Heart left ventricle (tissue), 16 donors: ENCODE measurements around the gene HIPK2. TPM values are rescaled to one million over a fixed set of nuclear protein-coding genes. Genes with fewer than 3 reads are reported as not detected.

ENCODE experiments used
- ATAC-seq, 4 donors: fragments of 200-7000 bp; cut with Tn5 transposase; one replicate each; pipeline ENCODE4 v1.9.1; 2020 to 2022; ENCODE audit warnings: moderate library complexity in 4 of 4, mild to moderate bottlenecking in 3 of 4, moderate number of reproducible peaks in 1 of 4
- DNase-seq, 5 donors: peaks; one replicate each; pipeline ENCODE4 v3.0.0-alpha.2; 2020
- H3K27ac ChIP-seq, 12 donors: fragments of 200-600 bp; sonication (generic) in 4 of 12; one replicate each; pipeline versions ENCODE4 v1.5.0 to v1.8.0; 2016 to 2022; ENCODE audit warnings: mild to moderate bottlenecking in 2 of 12
- H3K27me3 ChIP-seq, 9 donors: fragments of 200-600 bp; sonication (generic) in 2 of 9; one replicate each; pipeline versions ENCODE4 v1.5.1 to v1.8.0; 2016 to 2022; ENCODE audit warnings: mild to moderate bottlenecking in 3 of 9
- H3K36me3 ChIP-seq, 9 donors: fragments of 200-600 bp; sonication (generic) in 2 of 9; one replicate each; pipeline versions ENCODE4 v1.5.0 to v1.8.0; 2018 to 2022; ENCODE audit warnings: mild to moderate bottlenecking in 2 of 9
- H3K4me1 ChIP-seq, 12 donors: fragments of 200-600 bp; sonication (generic) in 4 of 12; one replicate each; pipeline versions ENCODE4 v1.5.0 to v1.8.0; 2016 to 2022; ENCODE audit warnings: mild to moderate bottlenecking in 3 of 12
- H3K4me3 ChIP-seq, 12 donors: fragments of 200-600 bp; sonication (generic) in 4 of 12; one replicate each; pipeline versions ENCODE4 v1.5.0 to v1.8.0; 2017 to 2022; ENCODE audit warnings: mild to moderate bottlenecking in 9 of 12, moderate library complexity in 4 of 12
- H3K9me3 ChIP-seq, 12 donors: fragments of 200-600 bp; sonication (generic) in 4 of 12; one replicate each; pipeline versions ENCODE4 v1.5.0 to v1.8.0; 2016 to 2022; ENCODE audit warnings: mild to moderate bottlenecking in 1 of 12
- POLR2A ChIP-seq, 2 donors: fragments of 450-650 bp; IDR thresholded peaks; one replicate each; pipeline ENCODE4 v1.6.1; 2017; ENCODE audit warnings: antibody characterized with exemption in 2 of 2, mild to moderate bottlenecking in 2 of 2, moderate library complexity in 2 of 2
- WGBS, 4 donors: extraction: QIAGEN DNeasy Blood & Tissue Kit in 2 of 4; methylation state at CpG; one replicate each; pipeline versions ENCODE4 v1.1.5 to v1.1.7; 2013 to 2018; 5-methylcytosine and 5-hydroxymethylcytosine counted together
- intact Hi-C, 10 donors: fragments of 100-400 bp; cut with DNase I; formaldehyde crosslinking; loops; one replicate each; pipeline versions ENCODE4 v1.11.1 to v1.14.2; 2022
- polyA plus RNA-seq, 2 donors: library from polyadenylated mRNA; stranded (reverse); fragments of 200-250 nt; gene quantifications; one replicate each; pipeline ENCODE4 v1.2.3, GENCODE V29; 2013
- total RNA-seq, 9 donors: library from RNA; depleted of rRNA in 2 of 9; stranded (reverse); fragments of >200 nt in 2 of 9; fragmentation: NEBNext Ultra II Directional in 3 of 9; extraction: Animal tissue kit (Norgen Biotek cat#: 25700) in 3 of 9; gene quantifications; one replicate each; pipeline versions ENCODE4 v1.1.0 to v1.2.4, GENCODE V29; 2016 to 2023
- TF ChIP-seq, protein P1 (sequence below), 12 donors: fragments of 200-600 bp; sonication (generic) in 4 of 12; IDR thresholded peaks; one replicate each; pipeline versions ENCODE4 v1.5.0 to v1.8.0; 2018 to 2022; ENCODE audit warnings: antibody characterized with exemption in 12 of 12, mild to moderate bottlenecking in 5 of 12
- donor health status: ischemic (EF 13 %, LVEDD 7.1; RV severe dilation, severe dysfunction).
- donor health status: healthy with polysubstance abuse.
- donor health status: DM: no; HTN: yes; CAD: no.
- donor health status: DM: no; HTN: no; CAD: no.
- donor health status: ischemic (EF 25% LVEDD 6.9; RV normal size, moderate dysfunction).
- donor health status: ischemic (EF 25% LVEDD 5.7; RV mildly dilated, moderate dysfunction).
- donor health status: healthy.
- donor health status: DM: yes; HTN: yes; CAD: no.
- donor health status: ischemic (EF 35%, LVEDD 5.7; RV mildly dilated, moderate dysfunction).
- donor health status: nonischemic (EF 11% LVEDD 7.7; RV severe dilation, severe dysfunction).
- donor health status: DM: yes; HTN: yes; CAD: no.
- donor health status: PGD.
- donor health status: ischemic (EF 29% LVEDD 5.4; RV normal size, mild dysfunction).
- donor health status: nonischemic (EF 23%, LVEDD 6.1; RV moderate dilation, normal function).

HIPK2 gene
- total and polyA plus RNA-seq, 11 donors: 43.2 to 244 (median 143) TPM

DNA sequence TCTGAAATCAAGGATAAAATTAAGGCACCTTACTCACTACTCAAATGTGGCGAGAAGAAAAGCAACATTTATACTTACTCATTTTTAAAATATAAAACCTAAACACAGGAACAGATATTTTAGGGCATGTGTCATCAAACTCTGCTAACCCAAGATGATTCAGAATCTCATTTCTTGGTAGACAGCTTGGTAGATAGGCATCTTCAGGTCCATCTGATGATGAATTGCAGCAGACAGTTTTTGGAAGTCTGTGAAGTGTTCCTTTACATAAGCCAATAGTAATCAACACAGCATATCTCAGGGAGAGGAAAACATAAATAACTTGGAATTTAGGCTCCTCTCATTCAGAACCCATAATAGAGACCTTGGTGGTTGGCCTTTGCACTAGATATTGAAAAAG lies 3.4 kb downstream of the HIPK2 start:
- H3K36me3 ChIP-seq: peaks cover 0 to 22% (median 0%) of the 10 kb centered on the region in 9 donors
- TF ChIP-seq, protein P1, sequence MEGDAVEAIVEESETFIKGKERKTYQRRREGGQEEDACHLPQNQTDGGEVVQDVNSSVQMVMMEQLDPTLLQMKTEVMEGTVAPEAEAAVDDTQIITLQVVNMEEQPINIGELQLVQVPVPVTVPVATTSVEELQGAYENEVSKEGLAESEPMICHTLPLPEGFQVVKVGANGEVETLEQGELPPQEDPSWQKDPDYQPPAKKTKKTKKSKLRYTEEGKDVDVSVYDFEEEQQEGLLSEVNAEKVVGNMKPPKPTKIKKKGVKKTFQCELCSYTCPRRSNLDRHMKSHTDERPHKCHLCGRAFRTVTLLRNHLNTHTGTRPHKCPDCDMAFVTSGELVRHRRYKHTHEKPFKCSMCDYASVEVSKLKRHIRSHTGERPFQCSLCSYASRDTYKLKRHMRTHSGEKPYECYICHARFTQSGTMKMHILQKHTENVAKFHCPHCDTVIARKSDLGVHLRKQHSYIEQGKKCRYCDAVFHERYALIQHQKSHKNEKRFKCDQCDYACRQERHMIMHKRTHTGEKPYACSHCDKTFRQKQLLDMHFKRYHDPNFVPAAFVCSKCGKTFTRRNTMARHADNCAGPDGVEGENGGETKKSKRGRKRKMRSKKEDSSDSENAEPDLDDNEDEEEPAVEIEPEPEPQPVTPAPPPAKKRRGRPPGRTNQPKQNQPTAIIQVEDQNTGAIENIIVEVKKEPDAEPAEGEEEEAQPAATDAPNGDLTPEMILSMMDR (IDR thresholded peaks at IDR 0.05): no peak
- no peak for TF ChIP-seq POLR2A (IDR thresholded peaks at IDR 0.05)
- H3K9me3 ChIP-seq: no peaks in the 10 kb centered on the region
- peak overlapping the region in 5 of 12 donors; percentile 15 to 98 (median 93) for H3K27ac ChIP-seq
- ATAC-seq (no peak), DNase-seq (no peak)
- WGBS, 4 donors: 85 to 97% (median 91%) methylated on average over 1 of the region's 1 CpG
- H3K4me1 ChIP-seq: peaks cover 0 to 78% (median 44%) of the 10 kb centered on the region in 12 donors
- no peaks in the 10 kb centered on the region for H3K27me3 ChIP-seq
- H3K4me3 ChIP-seq: no peak overlapping the region
- intact Hi-C loops: loop anchor here in 5 of 10 donors (2.0 to 10.0 kb wide), 5 partner anchors 37 to 220 kb away; no protein-coding TSS in a partner anchor

DNA sequence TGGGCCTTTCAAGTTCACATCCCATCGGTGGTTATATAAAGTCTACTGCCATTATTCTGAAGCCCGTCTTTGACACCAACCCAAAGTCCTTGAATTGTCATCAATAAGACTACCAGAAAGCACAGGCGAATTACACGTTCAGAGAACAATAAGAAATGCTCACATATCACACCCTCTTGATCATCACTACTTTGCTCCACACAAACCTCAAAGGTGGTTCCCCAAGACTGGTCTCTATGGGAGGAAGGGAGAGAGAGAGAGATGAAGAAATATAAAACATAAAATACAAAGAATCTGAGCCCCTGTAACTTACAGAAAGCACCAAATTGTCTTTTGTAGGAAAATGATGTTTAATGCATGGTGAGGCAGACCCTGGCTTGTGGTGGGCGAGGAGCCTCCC lies 4.4 kb downstream of the HIPK2 start:
- Histone ChIP-seq H3K9me3 (no peaks in the 10 kb centered on the region), H3K4me3 (no peak overlapping the region), H3K36me3 (peaks cover 0 to 22% (median 0%) of the 10 kb centered on the region in 9 donors), H3K27me3 (no peaks in the 10 kb centered on the region), H3K27ac (peak overlapping the region in 2 of 12 donors; percentile 18 to 98), H3K4me1 (peaks cover 0 to 79% (median 48%) of the 10 kb centered on the region in 12 donors)
- WGBS, 4 donors: 87 to 91% (median 90%) methylated on average over 5 of the region's 5 CpGs
- intact Hi-C loops: loop anchor here in 4 of 10 donors (5.0 to 10.0 kb wide), 4 partner anchors 36 to 221 kb away; no protein-coding TSS in a partner anchor
- ATAC-seq: no peak
- no peak for DNase-seq
- TF ChIP-seq POLR2A (IDR thresholded peaks at IDR 0.05): no peak
- TF ChIP-seq, protein P1 (IDR thresholded peaks at IDR 0.05): no peak

DNA sequence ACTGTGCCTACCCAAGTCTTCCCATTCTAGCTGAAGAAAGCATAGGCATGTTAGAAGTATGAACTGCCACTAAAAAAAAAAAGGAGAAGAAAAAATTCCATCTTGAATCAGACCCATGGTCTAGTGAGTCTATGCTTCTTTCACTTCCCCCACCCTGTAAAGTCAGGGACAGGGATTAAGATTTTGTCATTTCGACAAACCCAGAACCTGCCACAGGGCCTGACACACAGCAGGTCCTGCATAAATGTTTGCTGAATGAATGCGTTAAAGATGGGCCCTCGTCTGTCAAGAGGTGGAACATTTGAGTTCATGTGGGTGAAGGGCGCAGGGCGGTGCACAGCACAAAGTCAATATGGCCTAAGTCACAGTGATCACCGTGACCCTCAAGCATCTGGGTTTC lies 4.9 kb downstream of the HIPK2 start:
- H3K36me3 ChIP-seq: peaks cover 0 to 22% (median 0%) of the 10 kb centered on the region in 9 donors
- H3K4me3 ChIP-seq: no peak overlapping the region
- intact Hi-C loops: loop anchor here in 4 of 10 donors (5.0 to 10.0 kb wide), 4 partner anchors 36 to 222 kb away; no protein-coding TSS in a partner anchor
- peak overlapping the region in 1 of 12 donors; percentile 18 for H3K27ac ChIP-seq
- WGBS, 4 donors: 89 to 94% (median 94%) methylated on average over 6 of the region's 6 CpGs
- peaks cover 0 to 81% (median 52%) of the 10 kb centered on the region in 12 donors for H3K4me1 ChIP-seq
- H3K9me3 ChIP-seq: no peaks in the 10 kb centered on the region
- ATAC-seq: no peak
- no peaks in the 10 kb centered on the region for H3K27me3 ChIP-seq
- no peak for DNase-seq
- TF ChIP-seq, protein P1 (IDR thresholded peaks at IDR 0.05): no peak
- no peak for TF ChIP-seq POLR2A (IDR thresholded peaks at IDR 0.05)

DNA sequence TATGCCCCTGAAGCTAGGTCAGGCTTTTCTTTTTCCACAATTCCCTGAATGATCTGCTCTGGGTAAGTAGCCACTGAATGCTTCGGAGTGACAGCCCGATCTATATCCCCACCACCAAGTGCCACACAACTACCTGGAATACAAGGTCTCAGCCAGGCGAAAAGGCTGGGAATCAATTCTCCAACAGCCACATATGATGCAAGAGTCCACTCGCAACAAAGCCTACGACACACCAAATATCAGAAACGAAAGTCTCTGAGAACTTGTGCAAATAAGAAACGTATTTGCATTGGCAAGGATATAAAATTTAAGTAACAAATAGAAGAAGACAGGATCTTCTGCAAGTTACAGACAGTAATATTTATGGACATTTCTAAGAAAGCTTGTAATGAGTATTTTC lies 5.7 kb downstream of the HIPK2 start:
- ATAC-seq: no peak
- peaks cover 0 to 22% (median 0%) of the 10 kb centered on the region in 9 donors for H3K36me3 ChIP-seq
- no peak overlapping the region for H3K4me3 ChIP-seq
- WGBS, 4 donors: 90 to 94% (median 91%) methylated on average over 7 of the region's 7 CpGs
- no peak overlapping the region for H3K27ac ChIP-seq
- no peak for DNase-seq
- H3K27me3 ChIP-seq: no peaks in the 10 kb centered on the region
- H3K4me1 ChIP-seq: peaks cover 0 to 89% (median 60%) of the 10 kb centered on the region in 12 donors
- TF ChIP-seq, protein P1 (IDR thresholded peaks at IDR 0.05): no peak
- no peak for TF ChIP-seq POLR2A (IDR thresholded peaks at IDR 0.05)
- intact Hi-C loops: loop anchor here in 4 of 10 donors (5.0 to 10.0 kb wide), 4 partner anchors 35 to 223 kb away; no protein-coding TSS in a partner anchor
- H3K9me3 ChIP-seq: no peaks in the 10 kb centered on the region
